ENCODE data around the gene ALX4. TPM values are rescaled to one million over a fixed set of nuclear protein-coding genes. Genes with fewer than 3 reads are reported as not detected.

The ALX4 gene
- total RNA-seq, 2 experiments from 2014 or later = not detected

GRCh38 chr11:44338026-44338425 is 28.1 kb upstream of the ALX4 start:
- Mint-ChIP-seq H3K27me3 (peaks cover 30% of the 10 kb centered on the region), H3K4me1 (ENCODE audit: low read depth) (no peaks in the 10 kb centered on the region), H3K4me3 (no peak overlapping the region)

GRCh38 chr11:44335919-44336318 is 26.0 kb upstream of the ALX4 start:
- Mint-ChIP-seq H3K27ac (no peak overlapping the region), H3K36me3 (ENCODE audit: low read depth) (no peaks in the 10 kb centered on the region), H3K4me1 (ENCODE audit: low read depth) (no peaks in the 10 kb centered on the region), H3K4me3 (no peak overlapping the region), H3K27me3 (peaks cover 27% of the 10 kb centered on the region), H3K9me3 (no peaks in the 10 kb centered on the region)
- POLR2A ChIA-PET = interaction anchor here (1.1 kb wide), 1 partner anchor 156 kb away, joined by 3 read pairs; no protein-coding TSS in a partner anchor
- intact Hi-C loops (cut with micrococcal nuclease) = no loop called here
- CTCF ChIA-PET = no interaction called here
- no peak for TF ChIP-seq CTCF (IDR thresholded peaks at IDR 0.05)
- ATAC-seq = no peak
- DNase-seq = no peak

More at GRCh38 chr11:44338026-44338425, 28.1 kb upstream of the ALX4 start:
- ChIA-PET POLR2A (no interaction called here), CTCF (no interaction called here)
- intact Hi-C loops (cut with micrococcal nuclease) = no loop called here
- Mint-ChIP-seq H3K9me3 (no peaks in the 10 kb centered on the region), H3K36me3 (ENCODE audit: low read depth) (no peaks in the 10 kb centered on the region), H3K27ac (no peak overlapping the region)
- DNase-seq (no peak), ATAC-seq (no peak)
- TF ChIP-seq CTCF (IDR thresholded peaks at IDR 0.05) = no peak

GRCh38 chr11:44335052-44335760 is 25.3 kb upstream of the ALX4 start:
- Mint-ChIP-seq H3K4me3 (no peak overlapping the region), H3K9me3 (no peaks in the 10 kb centered on the region), H3K36me3 (ENCODE audit: low read depth) (no peaks in the 10 kb centered on the region), H3K27me3 (peaks cover 32% of the 10 kb centered on the region), H3K27ac (no peak overlapping the region), H3K4me1 (ENCODE audit: low read depth) (no peaks in the 10 kb centered on the region)
- CTCF ChIA-PET = interaction anchor here (1.5 kb wide), 1 partner anchor 48 kb away, joined by 3 read pairs; no protein-coding TSS in a partner anchor
- DNase-seq = no peak
- intact Hi-C loops (cut with micrococcal nuclease) = no loop called here
- TF ChIP-seq CTCF (IDR thresholded peaks at IDR 0.05) = no peak
- no peak for ATAC-seq
- POLR2A ChIA-PET = no interaction called here

GRCh38 chr11:44334356-44335004 is 24.5 kb upstream of the ALX4 start:
- H3K4me3 Mint-ChIP-seq = no peak overlapping the region
- ChIA-PET POLR2A (no interaction called here), CTCF (interaction anchor here (1.5 kb wide), 1 partner anchor 48 kb away, joined by 3 read pairs; no protein-coding TSS in a partner anchor)
- H3K4me1 Mint-ChIP-seq (ENCODE audit: low read depth) = no peaks in the 10 kb centered on the region
- no peak for ATAC-seq
- H3K27me3 Mint-ChIP-seq = peaks cover 33% of the 10 kb centered on the region
- no peak overlapping the region for H3K27ac Mint-ChIP-seq
- TF ChIP-seq CTCF (IDR thresholded peaks at IDR 0.05) = no peak
- no peak for DNase-seq
- intact Hi-C loops (cut with micrococcal nuclease) = no loop called here
- no peaks in the 10 kb centered on the region for H3K36me3 Mint-ChIP-seq (ENCODE audit: low read depth)
- H3K9me3 Mint-ChIP-seq = no peaks in the 10 kb centered on the region
